ENCODE measurements around the gene NALF2.

Gene NALF2

GRCh38 chrX:69546417-69546816 lies 42.3 kb downstream of the NALF2 start:
- H3K27ac ChIP-seq = no peak overlapping the region
- H3K4me3 ChIP-seq = no peak overlapping the region
- no peak for DNase-seq (ENCODE audit: low spot score)
- TF ChIP-seq, protein P1, sequence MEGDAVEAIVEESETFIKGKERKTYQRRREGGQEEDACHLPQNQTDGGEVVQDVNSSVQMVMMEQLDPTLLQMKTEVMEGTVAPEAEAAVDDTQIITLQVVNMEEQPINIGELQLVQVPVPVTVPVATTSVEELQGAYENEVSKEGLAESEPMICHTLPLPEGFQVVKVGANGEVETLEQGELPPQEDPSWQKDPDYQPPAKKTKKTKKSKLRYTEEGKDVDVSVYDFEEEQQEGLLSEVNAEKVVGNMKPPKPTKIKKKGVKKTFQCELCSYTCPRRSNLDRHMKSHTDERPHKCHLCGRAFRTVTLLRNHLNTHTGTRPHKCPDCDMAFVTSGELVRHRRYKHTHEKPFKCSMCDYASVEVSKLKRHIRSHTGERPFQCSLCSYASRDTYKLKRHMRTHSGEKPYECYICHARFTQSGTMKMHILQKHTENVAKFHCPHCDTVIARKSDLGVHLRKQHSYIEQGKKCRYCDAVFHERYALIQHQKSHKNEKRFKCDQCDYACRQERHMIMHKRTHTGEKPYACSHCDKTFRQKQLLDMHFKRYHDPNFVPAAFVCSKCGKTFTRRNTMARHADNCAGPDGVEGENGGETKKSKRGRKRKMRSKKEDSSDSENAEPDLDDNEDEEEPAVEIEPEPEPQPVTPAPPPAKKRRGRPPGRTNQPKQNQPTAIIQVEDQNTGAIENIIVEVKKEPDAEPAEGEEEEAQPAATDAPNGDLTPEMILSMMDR (IDR thresholded peaks at IDR 0.05) = no peak

GRCh38 chrX:69546978-69547377 lies 42.9 kb downstream of the NALF2 start:
- Histone ChIP-seq H3K4me3 (no peak overlapping the region), H3K27ac (no peak overlapping the region)
- no peak for DNase-seq (ENCODE audit: low spot score)
- TF ChIP-seq, protein P1 (IDR thresholded peaks at IDR 0.05) = no peak

DNA sequence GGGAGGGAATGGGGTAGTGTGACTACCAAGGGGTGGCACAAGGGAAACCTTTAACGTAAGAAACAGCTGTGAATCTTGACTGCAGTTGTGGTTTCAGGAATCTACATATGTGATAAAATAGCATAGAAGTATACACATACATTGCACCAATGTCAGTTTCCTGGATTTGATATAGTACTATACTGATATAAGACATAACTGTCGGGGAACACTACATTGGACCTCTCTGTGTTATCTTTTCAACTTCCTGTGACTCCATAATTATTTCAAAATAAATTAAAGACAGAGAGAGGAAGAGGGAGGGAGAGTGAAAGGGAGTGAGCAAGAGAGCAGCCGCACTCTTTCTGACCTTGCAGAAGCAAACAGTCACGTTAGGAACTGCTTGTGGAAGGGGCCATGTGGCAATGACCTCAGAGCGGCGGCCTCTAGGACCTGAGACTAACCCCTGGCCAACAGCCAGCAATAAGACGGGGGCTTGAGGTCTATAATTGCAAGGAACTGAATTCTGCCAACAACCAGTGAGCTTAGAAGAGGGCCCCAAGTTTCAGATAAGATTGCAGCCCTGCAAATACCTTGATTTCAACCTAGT lies 47.4 kb downstream of the NALF2 start:
- Histone ChIP-seq H3K4me3 (no peak overlapping the region), H3K27ac (no peak overlapping the region)
- DNase-seq (ENCODE audit: low spot score) = no peak
- TF ChIP-seq, protein P1 (IDR thresholded peaks at IDR 0.05) = no peak

- TF ChIP-seq, protein P1 (IDR thresholded peaks at IDR 0.05) = no peak
- DNase-seq (ENCODE audit: low spot score) = no peak
- H3K4me3 ChIP-seq = no peak overlapping the region
- H3K27ac ChIP-seq = no peak overlapping the region
Observed at GRCh38 chrX:69552512-69552911, 48.4 kb downstream of the NALF2 start.

Measured in coronary artery (tissue), 2 donors.